Retinal pigment epithelial cell (primary cell): Measurements from ENCODE around the gene TOMM70.

Experiments used
- DNase-seq: peaks from one replicate; pipeline ENCODE4 v3.0.0-alpha.2; 2010; ENCODE audit warnings: low read depth
- H3K4me3 ChIP-seq: 2 replicates; pipeline ENCODE4 v1.5.1; 2011; ENCODE audit warnings: mild to moderate bottlenecking, low read length, control low read depth, moderate library complexity
- TF ChIP-seq, protein P1 (sequence below): conservative IDR thresholded peaks from 2 replicates; pipeline ENCODE4 v1.5.1; 2011; ENCODE audit warnings: low read depth, low read length, control low read depth, inconsistent platforms

Gene TOMM70

GRCh38 chr3:100389025-100389424 lies 11.9 kb downstream of the TOMM70 start:
- DNase-seq = no peak
- H3K4me3 ChIP-seq = no peak overlapping the region
- TF ChIP-seq, protein P1, sequence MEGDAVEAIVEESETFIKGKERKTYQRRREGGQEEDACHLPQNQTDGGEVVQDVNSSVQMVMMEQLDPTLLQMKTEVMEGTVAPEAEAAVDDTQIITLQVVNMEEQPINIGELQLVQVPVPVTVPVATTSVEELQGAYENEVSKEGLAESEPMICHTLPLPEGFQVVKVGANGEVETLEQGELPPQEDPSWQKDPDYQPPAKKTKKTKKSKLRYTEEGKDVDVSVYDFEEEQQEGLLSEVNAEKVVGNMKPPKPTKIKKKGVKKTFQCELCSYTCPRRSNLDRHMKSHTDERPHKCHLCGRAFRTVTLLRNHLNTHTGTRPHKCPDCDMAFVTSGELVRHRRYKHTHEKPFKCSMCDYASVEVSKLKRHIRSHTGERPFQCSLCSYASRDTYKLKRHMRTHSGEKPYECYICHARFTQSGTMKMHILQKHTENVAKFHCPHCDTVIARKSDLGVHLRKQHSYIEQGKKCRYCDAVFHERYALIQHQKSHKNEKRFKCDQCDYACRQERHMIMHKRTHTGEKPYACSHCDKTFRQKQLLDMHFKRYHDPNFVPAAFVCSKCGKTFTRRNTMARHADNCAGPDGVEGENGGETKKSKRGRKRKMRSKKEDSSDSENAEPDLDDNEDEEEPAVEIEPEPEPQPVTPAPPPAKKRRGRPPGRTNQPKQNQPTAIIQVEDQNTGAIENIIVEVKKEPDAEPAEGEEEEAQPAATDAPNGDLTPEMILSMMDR = no peak

DNA sequence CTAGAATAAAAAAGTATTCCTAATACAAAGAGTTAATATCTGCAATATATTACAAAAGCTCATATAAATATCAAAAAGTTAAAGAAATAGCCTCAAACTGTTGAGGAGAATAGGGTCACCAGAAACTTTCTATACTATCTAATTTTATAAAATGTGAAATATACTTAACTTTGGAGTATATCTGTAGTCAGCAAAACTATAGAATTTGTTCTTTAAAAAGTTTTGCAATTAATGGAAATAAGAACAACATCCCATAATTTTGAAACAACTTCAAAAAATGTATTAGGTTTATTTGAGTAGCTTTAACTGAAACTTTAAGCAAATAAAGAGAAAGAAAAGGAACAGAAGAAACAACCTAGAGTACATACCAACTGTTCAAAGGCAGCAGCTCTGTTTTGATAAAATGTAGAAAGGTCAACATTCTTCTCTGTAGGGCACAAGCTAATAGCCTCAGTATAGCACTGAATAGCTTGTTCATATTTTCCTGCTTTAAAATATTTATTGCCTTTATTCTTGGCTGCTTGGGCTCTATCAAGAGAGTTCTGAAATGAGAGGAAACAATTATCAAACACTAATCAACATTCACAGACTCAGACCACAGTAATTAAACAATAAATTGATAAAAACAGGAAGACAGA lies 14.3 kb downstream of the TOMM70 start:
- no peak for DNase-seq
- TF ChIP-seq, protein P1 = no peak
- no peak overlapping the region for H3K4me3 ChIP-seq

DNA sequence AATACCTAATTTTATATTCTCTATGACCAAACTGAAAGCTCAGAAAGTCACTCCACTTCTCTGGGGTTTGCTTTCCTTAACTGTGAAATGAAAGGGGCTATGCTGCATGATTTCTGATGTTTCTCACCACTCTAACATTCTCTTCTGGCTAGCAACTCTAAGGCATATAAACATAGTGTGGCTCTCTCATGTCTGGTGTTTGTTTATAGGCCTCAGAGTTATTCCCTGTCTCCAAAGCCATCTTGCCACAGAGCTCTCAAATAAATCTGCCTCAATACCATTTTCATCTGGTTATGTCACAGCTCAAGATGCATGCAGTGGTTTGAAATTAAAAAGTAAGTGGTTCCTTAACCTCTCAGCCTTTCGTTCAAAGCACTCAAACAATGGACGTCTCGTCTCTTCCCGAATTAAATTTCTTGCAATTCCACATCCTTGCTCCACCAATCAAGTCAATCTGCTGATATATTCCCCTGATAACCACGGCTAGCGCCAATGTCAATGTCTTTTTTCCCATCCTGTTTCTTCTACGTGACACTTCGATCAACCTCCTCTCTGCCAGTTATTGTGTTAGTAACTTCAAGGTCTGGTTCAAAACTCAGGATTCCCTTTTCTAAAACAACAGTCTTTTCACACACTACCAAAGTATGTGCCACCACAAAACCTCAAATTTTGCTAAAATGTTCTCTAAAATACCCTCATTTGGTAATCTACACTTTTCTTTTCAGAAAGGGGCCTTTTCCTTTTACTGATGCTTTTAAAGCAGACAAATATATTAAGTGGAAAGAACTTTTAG lies 16.0 kb downstream of the TOMM70 start:
- TF ChIP-seq, protein P1 = no peak
- DNase-seq = no peak
- H3K4me3 ChIP-seq = no peak overlapping the region

DNA sequence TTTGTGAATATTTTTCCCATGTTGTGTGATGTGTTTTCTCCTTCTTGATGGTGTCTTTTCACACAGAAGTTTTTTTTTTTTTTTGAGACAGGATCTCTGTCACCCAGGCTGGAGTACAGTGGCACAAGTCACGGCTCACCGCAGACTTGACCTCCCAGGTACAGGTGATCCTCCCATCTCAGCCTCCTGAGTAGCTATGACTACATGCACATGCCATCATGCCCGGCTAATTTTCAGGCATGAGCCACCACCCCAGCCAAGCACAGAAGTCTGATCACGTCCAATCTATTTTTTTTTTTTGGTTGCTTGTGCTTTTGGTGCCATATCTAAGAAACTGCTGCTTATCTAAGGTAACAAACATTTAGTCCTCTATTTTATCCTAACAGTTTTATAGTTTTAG lies 24.6 kb downstream of the TOMM70 start:
- TF ChIP-seq, protein P1 = no peak
- H3K4me3 ChIP-seq = no peak overlapping the region
- no peak for DNase-seq

GRCh38 chr3:100374521-100374920 lies 26.4 kb downstream of the TOMM70 start:
- no peak overlapping the region for H3K4me3 ChIP-seq
- no peak for DNase-seq
- TF ChIP-seq, protein P1 = no peak

DNA sequence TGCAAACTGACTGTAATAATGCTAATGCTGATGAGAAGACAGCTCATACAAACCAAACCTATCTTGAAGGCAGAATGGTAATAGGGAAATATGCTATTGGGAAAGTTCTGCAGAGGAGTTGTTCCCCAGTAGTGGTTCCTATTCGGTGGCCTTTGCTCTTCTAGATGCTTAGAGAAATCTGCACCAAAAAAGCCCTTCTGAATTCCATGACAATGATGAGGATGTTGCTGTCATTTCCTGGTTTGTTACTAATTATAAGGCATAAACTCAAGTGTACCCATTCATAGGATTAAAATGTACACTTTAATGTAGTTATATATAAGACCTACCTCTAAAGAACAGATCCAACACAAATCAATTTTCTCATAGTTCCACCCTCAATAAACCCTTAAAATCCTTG lies 30.1 kb downstream of the TOMM70 start:
- DNase-seq = no peak

More for the DNA sequence above, 30.1 kb downstream of the TOMM70 start:
- TF ChIP-seq, protein P1 = no peak
- no peak overlapping the region for H3K4me3 ChIP-seq
